ENCODE measurements around the gene ANKRD35.
A peak's percentile ranks its signal among the peaks of the same experiment; 100 is the strongest.

DNA sequence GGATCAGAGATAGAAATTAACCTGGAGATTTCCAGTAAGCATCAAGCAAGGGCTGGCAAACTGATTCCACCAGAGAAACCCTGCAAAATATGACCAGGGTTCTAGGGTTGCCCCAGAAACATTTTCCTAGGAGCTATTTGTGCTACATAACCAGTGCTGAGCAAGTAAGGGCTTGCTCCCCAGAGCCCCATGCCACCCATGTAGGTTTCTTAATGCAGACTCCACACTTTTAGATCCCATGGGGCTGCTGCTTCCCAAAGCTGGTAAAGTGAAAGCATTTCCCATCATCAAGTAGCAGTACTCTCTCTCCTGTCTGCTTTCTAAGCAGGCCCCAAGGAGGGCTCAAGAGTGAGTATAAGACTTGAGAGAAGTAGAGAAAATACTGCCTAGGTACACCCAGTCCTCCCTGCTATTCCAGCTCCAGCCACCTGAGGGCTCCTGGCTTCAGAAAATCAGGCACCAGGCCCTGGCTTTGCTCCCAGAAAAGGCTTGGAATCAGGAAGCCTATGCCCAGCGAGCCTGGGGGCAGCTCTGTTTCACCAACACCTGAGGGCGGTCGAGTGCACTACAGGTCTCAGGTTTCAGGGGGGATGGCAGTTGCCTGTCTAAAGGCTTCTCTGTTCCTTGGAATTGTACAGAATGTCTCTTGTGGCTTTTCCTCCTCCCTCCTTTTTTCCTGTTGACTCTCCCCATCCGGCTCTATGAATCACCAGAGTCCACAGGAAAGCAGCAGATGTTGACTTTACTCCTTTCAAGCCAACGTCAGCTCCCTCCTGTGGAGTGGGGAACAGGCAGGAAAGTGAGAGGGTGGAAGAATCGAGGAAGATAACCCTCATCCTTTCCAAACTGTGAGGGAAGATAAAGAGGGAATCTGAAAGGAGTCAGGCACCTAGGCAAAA, 6.2 kb upstream of the ANKRD35 start:
- TF ChIP-seq EZH2phosphoT487 (conservative IDR thresholded peaks at IDR 0.05; ENCODE audit: low read length) = no peak
- TF ChIP-seq, protein P1, sequence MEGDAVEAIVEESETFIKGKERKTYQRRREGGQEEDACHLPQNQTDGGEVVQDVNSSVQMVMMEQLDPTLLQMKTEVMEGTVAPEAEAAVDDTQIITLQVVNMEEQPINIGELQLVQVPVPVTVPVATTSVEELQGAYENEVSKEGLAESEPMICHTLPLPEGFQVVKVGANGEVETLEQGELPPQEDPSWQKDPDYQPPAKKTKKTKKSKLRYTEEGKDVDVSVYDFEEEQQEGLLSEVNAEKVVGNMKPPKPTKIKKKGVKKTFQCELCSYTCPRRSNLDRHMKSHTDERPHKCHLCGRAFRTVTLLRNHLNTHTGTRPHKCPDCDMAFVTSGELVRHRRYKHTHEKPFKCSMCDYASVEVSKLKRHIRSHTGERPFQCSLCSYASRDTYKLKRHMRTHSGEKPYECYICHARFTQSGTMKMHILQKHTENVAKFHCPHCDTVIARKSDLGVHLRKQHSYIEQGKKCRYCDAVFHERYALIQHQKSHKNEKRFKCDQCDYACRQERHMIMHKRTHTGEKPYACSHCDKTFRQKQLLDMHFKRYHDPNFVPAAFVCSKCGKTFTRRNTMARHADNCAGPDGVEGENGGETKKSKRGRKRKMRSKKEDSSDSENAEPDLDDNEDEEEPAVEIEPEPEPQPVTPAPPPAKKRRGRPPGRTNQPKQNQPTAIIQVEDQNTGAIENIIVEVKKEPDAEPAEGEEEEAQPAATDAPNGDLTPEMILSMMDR (IDR thresholded peaks at IDR 0.05; ENCODE audit: insufficient read depth, low read length, poor library complexity, severe bottlenecking) = peak; percentile 68
